ENCODE data around the gene CAMK2B.

DNA sequence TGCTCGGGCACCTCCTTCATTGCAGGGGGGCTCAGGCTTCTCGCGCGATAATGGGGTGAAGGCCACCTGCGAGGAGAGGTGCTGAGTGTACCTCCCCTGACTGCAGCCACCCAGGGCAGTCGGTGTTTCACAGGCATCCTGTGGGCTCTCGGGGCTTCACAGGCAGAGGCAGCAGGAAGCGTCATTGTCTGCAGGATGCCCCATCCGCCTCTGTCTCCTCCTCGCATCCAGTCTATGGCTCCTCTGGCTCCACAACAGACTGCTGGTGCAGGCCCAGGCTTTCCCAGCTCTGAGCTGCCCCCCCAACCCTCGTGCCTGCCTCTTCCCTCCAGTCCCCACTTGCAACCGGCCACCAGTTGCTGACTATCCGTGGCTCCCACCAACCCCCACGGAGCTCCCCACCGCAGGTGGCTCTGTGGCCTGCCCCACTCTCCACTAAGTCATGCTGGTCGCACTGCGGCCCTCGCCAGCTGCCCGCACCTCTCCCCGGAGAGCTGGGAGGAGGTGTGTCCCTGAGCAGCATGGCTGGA is 36.5 kb downstream of the CAMK2B start:
- TF ChIP-seq POLR2AphosphoS5 (IDR thresholded peaks at IDR 0.05) (no peak), POLR2A (IDR thresholded peaks at IDR 0.05) (no peak)
- TF ChIP-seq, protein P1, sequence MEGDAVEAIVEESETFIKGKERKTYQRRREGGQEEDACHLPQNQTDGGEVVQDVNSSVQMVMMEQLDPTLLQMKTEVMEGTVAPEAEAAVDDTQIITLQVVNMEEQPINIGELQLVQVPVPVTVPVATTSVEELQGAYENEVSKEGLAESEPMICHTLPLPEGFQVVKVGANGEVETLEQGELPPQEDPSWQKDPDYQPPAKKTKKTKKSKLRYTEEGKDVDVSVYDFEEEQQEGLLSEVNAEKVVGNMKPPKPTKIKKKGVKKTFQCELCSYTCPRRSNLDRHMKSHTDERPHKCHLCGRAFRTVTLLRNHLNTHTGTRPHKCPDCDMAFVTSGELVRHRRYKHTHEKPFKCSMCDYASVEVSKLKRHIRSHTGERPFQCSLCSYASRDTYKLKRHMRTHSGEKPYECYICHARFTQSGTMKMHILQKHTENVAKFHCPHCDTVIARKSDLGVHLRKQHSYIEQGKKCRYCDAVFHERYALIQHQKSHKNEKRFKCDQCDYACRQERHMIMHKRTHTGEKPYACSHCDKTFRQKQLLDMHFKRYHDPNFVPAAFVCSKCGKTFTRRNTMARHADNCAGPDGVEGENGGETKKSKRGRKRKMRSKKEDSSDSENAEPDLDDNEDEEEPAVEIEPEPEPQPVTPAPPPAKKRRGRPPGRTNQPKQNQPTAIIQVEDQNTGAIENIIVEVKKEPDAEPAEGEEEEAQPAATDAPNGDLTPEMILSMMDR (IDR thresholded peaks at IDR 0.05) = no peak

Data from sigmoid colon (tissue), 4 donors.